GM21381 (cell line): ENCODE results near the gene SDHB.

Experiments
- ATAC-seq: cut with Tn5 transposase; IDR thresholded peaks from one replicate; pipeline ENCODE4 v1.9.1; 2021; ENCODE audit warnings: mild to moderate bottlenecking, moderate library complexity; ENCODE audit not compliant: unreplicated experiment

Gene SDHB

GRCh38 chr1:16989676-16990391, 64.0 kb downstream of the SDHB start:
- ATAC-seq, result no peak

- ATAC-seq, result no peak
Observed at GRCh38 chr1:16988210-16988609, 65.6 kb downstream of the SDHB start.

- ATAC-seq, result no peak
Observed at GRCh38 chr1:16986962-16987361, 66.9 kb downstream of the SDHB start.

GRCh38 chr1:16986560-16986959, 67.3 kb downstream of the SDHB start:
- no peak for ATAC-seq

GRCh38 chr1:16986113-16986512, 67.7 kb downstream of the SDHB start:
- no peak for ATAC-seq

- no peak for ATAC-seq
Observed at GRCh38 chr1:16984717-16985116, 69.1 kb downstream of the SDHB start.

- no peak for ATAC-seq
Observed at GRCh38 chr1:16983649-16984048, 70.2 kb downstream of the SDHB start.

- ATAC-seq, result no peak
Observed at GRCh38 chr1:16982902-16983301, 70.9 kb downstream of the SDHB start.

GRCh38 chr1:16981269-16981849, 72.5 kb downstream of the SDHB start:
- no peak for ATAC-seq

GRCh38 chr1:16980473-16981268, 73.2 kb downstream of the SDHB start, which contains the start of gene MFAP2:
MFAP2 (minus strand) TSS chr1:16980620; CDS start chr1:16978273, 2,347 bp downstream.
- ATAC-seq, result no peak

- ATAC-seq, result no peak
Observed at GRCh38 chr1:16979475-16980327, 74.1 kb downstream of the SDHB start.

- ATAC-seq, result no peak
Observed at GRCh38 chr1:16978567-16979474, 75.0 kb downstream of the SDHB start.

GRCh38 chr1:16978139-16978538, 75.7 kb downstream of the SDHB start:
- ATAC-seq, result no peak

- ATAC-seq, result no peak
Observed at GRCh38 chr1:16977377-16977776, 76.5 kb downstream of the SDHB start.

- no peak for ATAC-seq
Observed at GRCh38 chr1:16976966-16977365, 76.9 kb downstream of the SDHB start.

- ATAC-seq, result no peak
Observed at GRCh38 chr1:16975838-16976237, 78.0 kb downstream of the SDHB start.

GRCh38 chr1:16975211-16975610, 78.6 kb downstream of the SDHB start:
- ATAC-seq, result no peak

GRCh38 chr1:16973215-16973614, 80.6 kb downstream of the SDHB start:
- no peak for ATAC-seq

GRCh38 chr1:16972189-16972895, 81.5 kb downstream of the SDHB start:
- ATAC-seq, result no peak
